SJSA1 (cell line): Measurements from ENCODE around the gene GNG13. TPM values are rescaled to one million over a fixed set of nuclear protein-coding genes. Genes with fewer than 3 reads are reported as not detected.
A peak's percentile ranks its signal among the peaks of the same experiment; 100 is the strongest.

ENCODE experiments used
- DNase-seq, 2 experiments: peaks; one replicate each; pipeline ENCODE4 v3.0.0-alpha.2; 2015 to 2020; ENCODE audit warnings: low spot score in 2 of 2, low read depth in 1 of 2
- H3K27ac ChIP-seq: fragments of 250-450 bp; sonication (Bioruptor Pico); 2 replicates; pipeline ENCODE4 v1.5.1; 2020; ENCODE audit warnings: mild to moderate bottlenecking, moderate library complexity
- H3K27me3 ChIP-seq: fragments of 250-450 bp; sonication (Bioruptor Pico); replicated peaks from 2 replicates; pipeline ENCODE4 v1.5.1; 2020; ENCODE audit warnings: mild to moderate bottlenecking, moderate library complexity
- H3K36me3 ChIP-seq: fragments of 250-450 bp; sonication (Bioruptor Pico); 2 replicates; pipeline ENCODE4 v1.5.1; 2020; ENCODE audit warnings: mild to moderate bottlenecking
- H3K4me1 ChIP-seq: fragments of 250-450 bp; sonication (Bioruptor Pico); replicated peaks from 2 replicates; pipeline ENCODE4 v1.6.1; 2021; ENCODE audit warnings: mild to moderate bottlenecking
- H3K4me3 ChIP-seq: fragments of 250-450 bp; sonication (Bioruptor Pico); 2 replicates; pipeline ENCODE4 v1.5.1; 2020; ENCODE audit warnings: mild to moderate bottlenecking
- H3K9me3 ChIP-seq: fragments of 250-450 bp; sonication (Bioruptor Pico); replicated peaks from 2 replicates; pipeline ENCODE4 v1.5.1; 2020; ENCODE audit warnings: mild to moderate bottlenecking
- total RNA-seq: library from RNA; depleted of rRNA; stranded (reverse); fragments of >200 nt; shearing (Covaris generic); gene quantifications from 2 replicates; pipeline ENCODE4 v1.2.3, GENCODE V29; 2014

The GNG13 gene
- total RNA-seq, 1 experiment from 2014 or later, result not detected

DNA sequence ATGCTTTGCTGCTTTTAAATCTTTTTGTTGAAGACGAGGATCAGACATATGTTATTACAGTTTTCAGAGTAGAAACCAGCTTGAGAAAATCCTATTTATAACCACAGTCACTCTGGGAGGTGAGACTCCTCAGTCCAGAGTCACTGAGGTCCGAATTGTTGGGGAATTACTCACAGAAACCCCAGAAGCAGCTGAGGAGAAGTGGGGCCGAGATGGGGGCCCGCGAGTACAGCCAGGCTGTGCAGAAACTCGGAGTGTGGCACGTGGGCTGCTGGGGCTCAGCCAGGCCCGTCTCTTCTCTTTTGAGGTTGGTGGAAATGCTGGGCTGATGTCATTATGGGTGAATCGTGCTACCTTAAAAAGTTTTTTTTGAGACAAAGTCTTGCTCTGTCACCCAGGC lies 14.4 kb upstream of the GNG13 start:
- DNase-seq, result peak in 1 of 2 experiments; percentile 36

DNA sequence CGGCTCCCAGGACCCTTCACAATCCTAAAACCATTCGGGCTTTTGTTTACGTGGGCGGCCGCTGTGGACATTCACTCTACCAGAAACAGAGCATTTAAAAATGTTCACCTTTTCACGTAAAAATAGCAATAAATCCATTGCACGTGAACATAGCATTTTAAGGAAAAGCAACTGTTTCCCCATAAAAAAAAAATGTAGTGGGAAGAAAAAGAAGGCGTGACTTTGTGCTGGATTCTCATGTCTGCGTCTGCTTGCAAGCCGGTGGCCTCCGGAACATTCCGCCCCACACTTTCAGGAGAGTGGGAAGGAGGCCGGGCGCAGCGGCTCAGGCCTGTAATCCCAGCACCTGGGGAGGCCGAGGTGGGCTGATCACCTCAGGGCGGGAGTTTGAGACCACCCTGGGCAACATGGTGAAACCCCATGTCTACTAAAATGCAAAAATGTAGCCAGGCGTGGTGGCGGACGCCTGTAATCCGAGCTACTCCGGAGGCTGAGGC lies 13.4 kb upstream of the GNG13 start:
- Histone ChIP-seq H3K27ac (no peak overlapping the region), H3K27me3 (peaks cover 15% of the 10 kb centered on the region), H3K9me3 (no peaks in the 10 kb centered on the region), H3K36me3 (no peaks in the 10 kb centered on the region), H3K4me1 (peaks cover 17% of the 10 kb centered on the region), H3K4me3 (no peak overlapping the region)
- DNase-seq, result no peak

More for the DNA sequence above, 14.4 kb upstream of the GNG13 start:
- no peak overlapping the region for H3K27ac ChIP-seq
- H3K9me3 ChIP-seq, result no peaks in the 10 kb centered on the region
- peaks cover 17% of the 10 kb centered on the region for H3K4me1 ChIP-seq
- H3K36me3 ChIP-seq, result no peaks in the 10 kb centered on the region
- H3K27me3 ChIP-seq, result peaks cover 15% of the 10 kb centered on the region
- no peak overlapping the region for H3K4me3 ChIP-seq

DNA sequence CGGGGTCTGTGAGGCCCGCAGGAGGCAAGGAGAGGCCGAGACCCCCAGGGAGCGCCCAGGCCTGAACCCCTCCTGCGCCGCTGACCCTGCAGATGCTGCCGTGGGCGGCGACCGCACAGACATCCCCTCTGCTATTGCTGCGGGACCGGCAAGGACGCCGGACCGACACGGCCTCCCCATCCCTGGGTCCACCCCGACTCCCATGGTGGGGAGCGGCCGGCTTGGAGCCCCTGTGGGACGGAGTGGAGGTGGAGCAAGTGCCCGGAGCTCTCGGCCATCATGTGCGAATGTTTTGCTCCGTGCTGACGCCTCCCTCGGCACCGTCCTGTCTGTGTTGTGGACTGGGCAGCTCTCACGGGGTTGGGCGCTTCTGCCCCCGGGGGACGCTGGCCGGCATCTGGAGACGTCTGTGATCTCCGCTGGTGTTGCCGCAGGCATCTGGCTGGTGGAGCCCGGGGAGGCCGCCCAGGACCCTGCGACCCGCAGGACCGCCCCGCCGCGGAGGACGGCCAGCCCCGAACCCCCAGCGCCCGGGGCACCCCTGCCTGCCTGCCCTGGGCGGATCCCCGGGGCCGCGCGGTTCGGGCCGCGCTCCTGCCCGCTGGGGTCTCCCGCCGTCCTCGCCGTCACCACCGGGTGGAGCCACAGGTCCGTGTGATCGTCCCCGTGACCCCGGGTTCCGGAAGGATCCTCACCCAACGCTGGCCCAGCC lies 12.8 kb upstream of the GNG13 start:
- Histone ChIP-seq H3K4me3 (0 out of 2 replicates have a peak overlapping the region, but pooled peaks have one; percentile 6), H3K27ac (no peak overlapping the region), H3K36me3 (no peaks in the 10 kb centered on the region), H3K4me1 (peaks cover 18% of the 10 kb centered on the region), H3K27me3 (peaks cover 15% of the 10 kb centered on the region), H3K9me3 (no peaks in the 10 kb centered on the region)
- DNase-seq, result no peak

DNA sequence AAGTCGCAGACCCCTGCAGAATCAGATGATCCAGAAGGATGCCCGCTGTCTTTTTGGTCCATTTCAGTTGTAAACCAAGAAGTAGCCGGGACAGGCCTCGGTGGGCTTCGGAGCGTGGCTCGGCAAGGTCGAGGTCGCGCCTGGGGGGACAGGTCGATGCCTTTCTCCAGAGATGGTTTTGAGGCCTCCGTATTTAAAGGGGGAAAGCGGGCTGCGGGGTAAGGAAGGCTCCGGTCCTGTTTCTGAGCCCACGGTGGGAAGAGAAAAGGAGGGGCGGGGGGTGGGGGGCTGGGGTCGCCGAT lies 7.5 kb upstream of the GNG13 start:
- peaks cover 13% of the 10 kb centered on the region for H3K4me1 ChIP-seq
- no peak for DNase-seq
- H3K27me3 ChIP-seq, result peaks cover 17% of the 10 kb centered on the region
- no peaks in the 10 kb centered on the region for H3K9me3 ChIP-seq
- no peak overlapping the region; the same call in 1 of the 2 replicates for H3K27ac ChIP-seq
- H3K4me3 ChIP-seq, result peak overlapping the region; percentile 77
- peaks cover 5% of the 10 kb centered on the region; the same call in 1 of the 2 replicates for H3K36me3 ChIP-seq

DNA sequence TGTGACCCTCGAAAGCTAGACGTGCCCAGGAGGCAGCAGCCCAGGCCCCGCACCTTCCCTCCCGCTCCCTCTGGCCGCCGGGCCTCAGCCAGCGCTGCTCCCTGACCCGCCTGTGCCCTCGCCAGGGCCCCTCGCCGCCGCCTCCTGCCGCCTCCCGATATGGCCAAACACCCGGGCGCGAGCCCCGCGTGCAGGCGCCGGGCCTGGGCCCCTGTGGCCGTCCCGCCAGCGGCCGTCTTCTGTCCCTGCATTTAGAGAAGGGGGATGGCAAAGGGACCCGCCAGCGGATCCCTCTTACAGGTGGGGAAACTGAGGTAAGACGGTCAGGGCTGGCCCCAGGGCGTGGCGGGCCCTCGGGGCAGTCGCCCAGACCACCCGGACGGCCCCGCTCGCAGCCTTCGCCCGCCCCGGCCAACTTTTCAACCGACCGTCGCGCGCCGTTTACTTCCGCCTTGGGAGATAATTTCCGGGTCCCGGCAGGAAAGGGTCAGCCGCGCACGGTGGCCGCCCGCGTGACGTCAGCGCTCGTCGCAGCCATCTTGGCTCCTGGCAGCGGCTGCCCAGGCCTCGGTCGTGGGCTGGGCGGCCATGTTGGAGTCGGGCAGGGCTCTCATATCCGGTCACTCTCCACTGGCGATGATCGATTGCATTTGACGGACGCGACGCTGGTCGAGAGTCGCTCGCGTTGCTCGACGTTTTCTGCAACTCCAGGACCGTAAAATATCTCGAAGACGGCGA lies 7.0 kb upstream of the GNG13 start:
- peaks cover 13% of the 10 kb centered on the region for H3K4me1 ChIP-seq
- H3K9me3 ChIP-seq, result no peaks in the 10 kb centered on the region
- DNase-seq, result peak; percentile 89 to 95
- H3K27me3 ChIP-seq, result peaks cover 19% of the 10 kb centered on the region
- peaks cover 5% of the 10 kb centered on the region; the same call in 1 of the 2 replicates for H3K36me3 ChIP-seq
- peak overlapping the region; percentile 82 for H3K27ac ChIP-seq
- peak overlapping the region; percentile 77 for H3K4me3 ChIP-seq

DNA sequence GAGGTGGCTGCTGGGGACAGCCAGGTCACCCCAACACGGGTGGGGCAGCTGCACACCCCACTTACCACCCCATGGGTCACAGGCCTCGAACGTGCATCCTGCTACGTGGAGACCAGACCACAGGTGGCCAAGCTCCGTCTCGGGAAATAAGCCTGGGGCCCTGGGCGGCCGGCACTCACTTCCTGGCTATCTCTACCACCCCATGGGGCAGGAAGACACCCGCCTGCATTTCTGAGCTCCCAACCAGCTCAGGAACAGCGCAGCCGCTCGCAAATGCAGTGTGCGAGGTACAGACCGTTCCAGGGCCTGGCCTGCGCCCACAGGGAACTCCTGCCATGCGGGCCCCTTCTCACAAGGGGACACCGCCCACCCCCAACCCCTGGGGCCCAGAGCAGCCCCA lies 4.9 kb upstream of the GNG13 start:
- no peak for DNase-seq
- H3K36me3 ChIP-seq, result peaks cover 5% of the 10 kb centered on the region; the same call in 1 of the 2 replicates
- H3K4me3 ChIP-seq, result no peak overlapping the region
- H3K27me3 ChIP-seq, result peaks cover 39% of the 10 kb centered on the region
- H3K4me1 ChIP-seq, result peaks cover 13% of the 10 kb centered on the region
- no peak overlapping the region for H3K27ac ChIP-seq
- H3K9me3 ChIP-seq, result no peaks in the 10 kb centered on the region

DNA sequence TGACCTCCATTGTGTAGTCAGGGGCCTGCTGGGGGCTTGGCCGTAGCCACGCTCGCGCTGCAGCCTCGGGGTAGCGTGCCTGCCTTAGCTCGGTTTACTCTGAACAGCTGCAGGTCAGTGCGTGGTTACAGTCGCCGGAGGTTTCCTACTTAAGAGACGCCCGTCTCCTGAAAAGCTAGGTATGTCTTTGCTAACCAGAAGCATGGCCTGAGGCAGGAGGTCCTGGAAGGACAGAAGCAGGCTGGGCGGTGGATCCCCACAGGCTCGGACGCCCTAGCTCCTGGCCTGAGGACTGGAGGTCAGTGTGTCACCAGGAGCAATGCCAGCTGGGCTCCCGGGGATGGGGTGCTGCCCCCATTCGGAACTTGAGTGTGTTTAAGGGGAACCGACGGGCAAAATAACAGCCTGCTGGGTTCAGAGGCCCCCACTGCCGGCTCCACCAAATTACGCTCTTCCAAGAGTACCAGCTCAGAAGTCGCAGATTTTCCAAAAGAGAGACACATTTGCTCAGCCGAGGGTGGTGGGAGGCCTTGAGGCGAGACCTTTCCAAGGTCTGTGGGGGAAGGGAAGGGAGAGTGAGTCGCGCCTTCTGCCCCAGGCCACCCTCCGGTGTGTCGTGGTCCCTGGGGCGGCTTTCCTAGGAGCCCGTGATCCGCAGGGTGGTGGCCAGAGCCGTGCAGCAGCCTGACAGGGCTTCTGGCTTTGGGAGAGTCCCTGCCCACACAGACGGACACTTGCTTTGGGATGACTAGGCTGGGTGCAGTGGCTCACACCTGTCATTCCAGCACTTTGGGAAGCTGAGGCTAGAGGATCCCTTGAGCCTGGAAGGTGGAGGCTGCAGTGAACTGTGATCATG lies 3.9 kb upstream of the GNG13 start:
- no peak overlapping the region for H3K4me3 ChIP-seq
- peaks cover 5% of the 10 kb centered on the region; the same call in 1 of the 2 replicates for H3K36me3 ChIP-seq
- no peaks in the 10 kb centered on the region for H3K9me3 ChIP-seq
- peaks cover 48% of the 10 kb centered on the region for H3K27me3 ChIP-seq
- no peak for DNase-seq
- peaks cover 13% of the 10 kb centered on the region for H3K4me1 ChIP-seq
- no peak overlapping the region for H3K27ac ChIP-seq

DNA sequence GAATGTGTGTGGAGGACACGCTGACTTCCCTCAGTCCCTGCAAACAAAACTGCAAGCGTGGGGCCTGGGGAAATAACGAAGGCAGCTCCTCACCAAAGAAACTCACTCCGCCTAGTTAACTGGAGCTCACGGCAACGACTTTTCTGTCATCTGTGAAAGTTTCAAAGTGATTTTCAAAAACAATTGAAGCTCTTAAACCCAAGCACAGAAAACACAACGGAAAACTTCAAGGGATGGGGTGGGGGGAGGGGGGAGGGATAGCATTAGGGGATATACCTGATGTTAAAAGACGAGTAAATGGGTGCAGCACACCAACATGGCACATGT lies 3.2 kb upstream of the GNG13 start:
- DNase-seq, result no peak
- Histone ChIP-seq H3K9me3 (no peaks in the 10 kb centered on the region), H3K27ac (no peak overlapping the region), H3K27me3 (peaks cover 50% of the 10 kb centered on the region), H3K36me3 (peaks cover 5% of the 10 kb centered on the region; the same call in 1 of the 2 replicates), H3K4me1 (peaks cover 13% of the 10 kb centered on the region), H3K4me3 (no peak overlapping the region)

DNA sequence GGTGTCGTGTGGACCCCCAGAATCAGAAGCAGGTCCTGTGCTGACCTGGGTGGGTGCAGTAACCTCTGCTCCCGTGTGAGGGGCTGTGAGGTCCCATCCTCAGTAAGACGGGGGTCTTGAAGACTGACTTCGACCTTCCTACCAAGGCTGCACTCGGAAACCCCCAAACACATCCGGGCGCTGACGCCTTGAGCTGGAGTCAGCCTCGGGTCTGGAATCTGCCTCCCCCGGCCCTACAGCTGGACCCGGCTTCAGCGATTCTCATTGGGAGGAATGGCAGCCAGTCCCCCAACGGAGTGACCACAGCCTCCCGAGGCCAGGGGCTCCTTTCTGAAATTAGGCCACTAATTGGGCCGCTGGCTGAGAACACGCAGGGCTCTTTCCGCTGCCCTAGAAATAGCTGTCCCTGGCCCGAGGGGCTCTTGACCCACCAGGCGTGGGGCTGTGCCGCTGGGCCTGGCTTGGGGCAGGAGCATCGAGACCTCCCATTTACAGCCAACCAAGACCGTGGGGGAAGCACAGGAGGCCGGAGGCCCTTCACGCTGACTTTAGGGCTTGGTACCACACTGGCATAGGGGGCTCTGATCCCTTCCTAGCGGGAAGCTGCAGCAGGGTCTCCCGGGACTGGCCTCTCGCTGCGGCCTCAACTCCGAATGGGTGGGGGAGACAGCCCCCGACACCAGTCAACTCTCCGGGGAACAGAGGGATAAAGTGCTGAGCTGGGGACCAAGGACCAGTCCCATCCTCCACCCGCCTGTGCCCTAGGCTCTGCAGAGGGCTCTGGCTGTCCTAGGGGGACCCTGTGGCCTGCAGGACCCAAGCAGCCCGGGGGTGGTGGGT lies 2.6 kb upstream of the GNG13 start:
- Histone ChIP-seq H3K9me3 (no peaks in the 10 kb centered on the region), H3K4me1 (peaks cover 10% of the 10 kb centered on the region), H3K36me3 (peaks cover 5% of the 10 kb centered on the region; the same call in 1 of the 2 replicates), H3K4me3 (no peak overlapping the region), H3K27me3 (peaks cover 50% of the 10 kb centered on the region), H3K27ac (no peak overlapping the region)
- no peak for DNase-seq

DNA sequence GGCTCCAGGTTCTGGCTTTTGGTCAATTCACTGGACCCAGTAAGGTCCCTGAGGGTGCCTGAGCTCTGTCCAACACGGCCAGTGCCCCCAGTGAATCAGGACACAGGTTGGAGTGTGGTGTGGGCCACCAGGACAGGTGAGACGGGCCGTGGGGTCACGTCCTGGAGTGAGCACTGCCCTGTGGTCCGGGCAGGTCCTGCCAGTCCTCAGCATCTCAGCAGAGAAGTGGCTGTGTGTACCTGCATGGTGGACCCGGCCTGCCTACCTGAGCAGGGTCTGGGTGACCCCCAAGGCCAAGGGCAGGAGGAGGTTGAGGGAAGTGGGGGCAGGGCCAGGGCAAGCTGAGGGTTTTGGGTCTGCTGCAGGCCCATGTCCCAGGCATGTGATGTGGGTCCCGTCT lies 1.9 kb upstream of the GNG13 start:
- Histone ChIP-seq H3K36me3 (peaks cover 4% of the 10 kb centered on the region; the same call in 1 of the 2 replicates), H3K9me3 (no peaks in the 10 kb centered on the region), H3K4me3 (no peak overlapping the region), H3K27me3 (peaks cover 50% of the 10 kb centered on the region), H3K4me1 (peaks cover 7% of the 10 kb centered on the region; the same call in 1 of the 2 replicates), H3K27ac (no peak overlapping the region)
- no peak for DNase-seq

DNA sequence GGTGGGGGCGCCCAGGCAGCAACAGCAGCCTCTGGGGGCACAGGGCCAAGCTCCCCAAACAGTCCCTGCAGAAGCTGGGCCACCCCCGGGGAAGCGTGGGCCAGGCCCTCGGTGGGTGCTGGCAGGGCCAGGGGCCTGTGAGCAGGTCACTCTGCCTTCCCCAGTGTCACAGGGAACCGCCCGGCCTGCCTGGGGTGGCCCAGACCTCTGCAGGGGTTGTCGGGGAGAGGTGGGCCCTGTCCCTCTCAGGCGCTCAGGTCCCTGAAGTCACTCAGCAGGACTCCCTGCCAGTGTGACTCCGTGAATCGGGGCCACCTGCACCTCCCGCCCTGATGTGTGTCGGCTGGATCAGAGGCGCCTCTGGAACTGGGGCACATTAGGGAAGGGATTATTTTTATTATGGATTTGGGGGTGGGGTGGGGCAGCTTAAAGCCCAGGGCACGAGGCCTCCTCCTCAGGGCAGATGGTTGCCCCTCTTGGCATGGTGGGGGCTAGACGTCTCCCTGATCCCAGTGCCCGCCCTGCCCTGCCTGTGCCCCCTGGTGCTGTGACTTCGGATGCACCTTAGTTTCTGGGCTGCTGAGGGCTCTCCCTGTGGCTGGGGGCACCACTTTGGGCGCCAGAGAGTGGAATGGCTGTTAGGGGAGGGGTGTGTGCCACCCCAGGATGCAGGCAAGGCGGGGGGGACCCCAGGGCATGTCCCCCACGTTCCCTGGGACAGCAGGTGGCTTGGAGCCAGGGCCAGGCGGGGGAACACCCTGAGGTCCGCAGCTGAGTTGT lies 1.2 kb upstream of the GNG13 start:
- Histone ChIP-seq H3K4me1 (peaks cover 3% of the 10 kb centered on the region; the same call in 1 of the 2 replicates), H3K27me3 (peaks cover 50% of the 10 kb centered on the region), H3K9me3 (no peaks in the 10 kb centered on the region), H3K4me3 (no peak overlapping the region), H3K27ac (no peak overlapping the region), H3K36me3 (peaks cover 2% of the 10 kb centered on the region)
- no peak for DNase-seq

DNA sequence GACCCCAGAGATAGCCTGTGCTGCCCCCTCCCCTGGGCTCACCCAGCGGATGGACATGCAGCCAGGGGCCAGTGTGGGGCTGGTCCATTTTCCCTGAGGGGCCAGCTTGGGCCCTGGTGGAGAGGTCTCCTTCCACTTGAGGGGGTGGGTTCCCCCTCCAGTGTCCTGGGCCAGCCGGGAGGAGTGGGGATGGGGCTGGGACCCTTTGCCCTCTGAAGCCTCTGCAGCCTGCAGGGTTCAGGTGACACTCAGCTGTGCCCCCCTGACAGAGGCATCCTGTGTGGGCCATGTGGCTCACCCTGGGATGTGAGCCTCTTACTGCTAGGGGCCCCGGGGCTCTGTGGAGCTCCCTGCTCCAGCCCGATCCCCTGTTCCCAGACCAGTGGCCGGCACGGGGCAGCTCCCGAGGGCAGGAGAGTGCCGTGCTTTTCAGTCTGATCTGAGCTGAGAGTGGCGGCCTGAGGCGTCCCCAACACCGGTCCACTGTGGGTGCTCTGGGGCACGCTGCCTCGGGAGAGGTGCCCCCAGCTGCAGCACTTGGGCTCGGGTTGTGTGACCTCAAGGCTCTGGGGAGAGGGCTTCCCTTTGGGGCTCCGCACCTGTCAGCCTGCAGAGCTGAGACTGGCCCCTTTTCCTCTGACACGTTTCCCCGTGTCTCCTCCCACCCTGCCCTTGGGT lies 439 bp upstream of the GNG13 start:
- Histone ChIP-seq H3K4me3 (no peak overlapping the region), H3K4me1 (no peaks in the 10 kb centered on the region), H3K27me3 (peaks cover 50% of the 10 kb centered on the region), H3K27ac (no peak overlapping the region), H3K36me3 (peaks cover 8% of the 10 kb centered on the region), H3K9me3 (no peaks in the 10 kb centered on the region)
- no peak for DNase-seq
